Stimulated activated naive CD4-positive, alpha-beta T cell (primary cell): Measurements from ENCODE around the gene ARL11.
A peak's percentile ranks its signal among the peaks of the same experiment; 100 is the strongest.

ENCODE experiments used
- DNase-seq, 6 experiments: peaks; one replicate each; lab custom pipeline; 2025; lab: John Stamatoyannopoulos, UW

ARL11 gene

DNA sequence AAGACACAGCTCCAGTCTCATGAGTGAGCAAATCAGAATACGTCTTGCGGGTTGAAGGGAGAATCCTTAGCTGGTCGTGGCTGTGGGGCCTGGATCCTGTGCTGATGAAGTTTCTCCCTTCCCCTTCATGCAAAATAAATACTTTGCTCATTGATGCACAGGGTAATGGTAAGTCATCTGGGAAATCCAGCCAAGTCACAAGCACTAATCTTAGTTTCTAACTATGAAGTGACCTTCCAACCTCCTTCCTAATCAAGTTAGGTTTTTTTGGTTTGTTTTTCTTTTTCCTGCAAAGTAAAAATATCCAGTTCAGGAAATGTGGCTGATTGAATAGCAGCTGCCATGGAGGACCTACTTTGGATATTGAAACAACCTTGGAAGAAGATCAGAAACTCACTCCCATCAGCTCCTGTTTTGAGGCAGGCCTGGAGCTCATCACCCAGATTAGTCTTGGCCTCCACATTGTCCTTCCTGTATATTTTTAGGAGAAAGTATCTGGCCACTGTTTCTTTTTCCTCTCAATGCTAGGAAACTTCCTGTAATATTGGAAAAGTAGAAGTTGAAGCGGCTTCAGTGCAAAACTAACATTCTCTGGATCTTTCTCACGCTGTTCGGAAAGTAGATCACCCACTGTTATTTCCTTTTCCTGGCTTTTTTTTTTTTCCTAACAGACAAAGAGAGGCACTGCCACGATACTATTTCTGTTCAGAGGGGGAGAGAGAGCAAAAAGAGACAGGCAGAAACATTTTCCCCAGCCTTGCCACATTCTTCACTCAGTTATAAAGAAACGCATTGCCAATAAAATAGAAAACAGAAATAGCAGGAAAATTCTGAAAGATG lies 12.3 kb upstream of the ARL11 start:
- no peak for DNase-seq

- DNase-seq: no peak
These were observed 11.6 kb upstream of the ARL11 start for GRCh38 chr13:49616676-49617065.

DNA sequence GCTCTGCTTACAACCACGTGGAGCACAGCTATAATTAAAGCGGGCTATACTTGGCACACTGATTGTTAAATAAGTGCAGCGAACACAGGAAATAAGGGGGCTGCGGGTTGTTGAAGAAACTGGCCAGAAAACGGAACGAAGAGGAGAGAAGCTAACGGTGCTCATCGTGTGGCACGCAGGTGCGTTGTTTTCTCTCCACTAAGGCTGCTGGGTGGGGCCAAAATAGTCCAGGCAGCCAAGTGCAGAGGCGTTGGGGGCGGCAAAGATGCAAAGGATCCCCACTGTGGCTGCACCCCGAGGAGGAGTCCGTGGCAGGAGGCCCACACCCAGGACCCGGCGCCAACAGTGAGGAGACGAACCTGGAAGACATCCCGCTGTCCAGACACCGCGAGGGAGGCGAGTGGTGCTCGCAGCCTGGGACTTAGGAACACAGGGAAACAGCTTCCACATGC lies 8.1 kb upstream of the ARL11 start:
- no peak for DNase-seq

GRCh38 chr13:49622174-49622946 lies 5.9 kb upstream of the ARL11 start:
- no peak for DNase-seq

- no peak for DNase-seq
These were observed 4.1 kb upstream of the ARL11 start for GRCh38 chr13:49624229-49624628.

GRCh38 chr13:49625392-49626079 lies 2.8 kb upstream of the ARL11 start:
- no peak for DNase-seq

GRCh38 chr13:49629196-49629938 lies 1.1 kb downstream of the ARL11 start:
- no peak for DNase-seq

- DNase-seq: no peak
These were observed 1.6 kb downstream of the ARL11 start for GRCh38 chr13:49629947-49630346.

DNA sequence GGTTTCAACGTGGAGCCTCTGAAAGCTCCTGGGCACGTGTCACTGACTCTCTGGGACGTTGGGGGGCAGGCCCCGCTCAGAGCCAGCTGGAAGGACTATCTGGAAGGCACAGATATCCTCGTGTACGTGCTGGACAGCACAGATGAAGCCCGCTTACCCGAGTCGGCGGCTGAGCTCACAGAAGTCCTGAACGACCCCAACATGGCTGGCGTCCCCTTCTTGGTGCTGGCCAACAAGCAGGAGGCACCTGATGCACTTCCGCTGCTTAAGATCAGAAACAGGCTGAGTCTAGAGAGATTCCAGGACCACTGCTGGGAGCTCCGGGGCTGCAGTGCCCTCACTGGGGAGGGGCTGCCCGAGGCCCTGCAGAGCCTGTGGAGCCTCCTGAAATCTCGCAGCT lies 2.3 kb downstream of the ARL11 start:
- DNase-seq: no peak

DNA sequence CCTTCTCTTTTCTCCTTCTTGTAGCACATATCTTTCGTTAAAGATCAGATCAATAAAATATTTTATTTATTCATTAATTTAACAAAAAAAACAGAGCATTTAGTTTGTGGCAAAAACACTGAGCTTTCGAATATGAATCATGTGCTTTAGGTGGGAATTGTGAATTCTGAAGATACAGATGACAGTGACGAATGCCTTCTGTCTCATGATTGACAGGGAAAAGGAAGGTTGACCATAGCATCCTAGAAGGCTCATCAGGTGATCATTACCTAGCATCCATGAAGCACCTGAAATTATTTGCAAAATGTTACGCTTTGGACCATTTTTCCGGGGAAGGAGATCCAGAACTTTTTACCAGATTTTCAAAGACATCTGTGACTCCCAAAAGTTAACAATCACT lies 3.8 kb downstream of the ARL11 start:
- DNase-seq: no peak

DNA sequence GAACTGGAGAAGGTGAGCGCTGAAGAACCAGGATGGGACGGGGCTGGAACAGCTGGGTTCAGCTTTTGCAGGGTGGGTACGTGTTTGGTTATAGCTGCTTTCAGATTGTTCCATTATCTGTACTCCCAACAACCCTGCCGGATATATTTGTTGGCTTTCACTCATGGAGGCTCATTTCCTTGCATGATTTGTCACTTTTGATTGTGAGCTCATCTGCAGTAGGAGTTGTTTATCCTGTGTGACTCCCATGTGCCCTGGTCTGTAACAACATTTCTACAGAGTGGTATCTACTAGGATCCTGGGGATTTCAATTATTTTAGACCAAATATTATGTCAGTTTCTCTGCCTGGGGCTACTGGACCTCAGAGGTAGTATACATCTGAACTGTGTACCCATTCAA lies 5.4 kb downstream of the ARL11 start:
- DNase-seq: no peak

- peak in 5 of 6 experiments; percentile 18 to 65 (median 46) for DNase-seq
These were observed 7.5 kb downstream of the ARL11 start for GRCh38 chr13:49635599-49636433.

DNA sequence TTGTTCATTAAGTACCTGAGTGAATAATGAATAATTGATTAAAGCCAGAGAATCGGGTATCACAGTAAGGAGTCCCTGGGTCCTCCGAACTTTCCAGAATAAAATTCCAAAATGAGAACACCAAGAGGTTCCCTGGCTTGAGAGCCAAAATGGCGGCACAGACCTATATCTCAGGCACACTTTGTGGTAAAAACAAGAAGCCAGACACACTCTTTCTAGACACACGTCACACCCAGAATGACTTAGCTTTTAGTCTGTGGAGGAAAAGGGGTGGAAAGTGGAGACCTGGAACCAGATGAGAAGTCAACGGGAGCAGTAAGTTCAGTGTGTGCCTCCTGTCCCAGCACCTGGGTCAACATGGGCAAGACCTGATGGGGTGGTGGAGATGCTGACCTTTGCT lies 8.4 kb downstream of the ARL11 start:
- no peak for DNase-seq

GRCh38 chr13:49638030-49638743 lies 9.9 kb downstream of the ARL11 start:
- no peak for DNase-seq

DNA sequence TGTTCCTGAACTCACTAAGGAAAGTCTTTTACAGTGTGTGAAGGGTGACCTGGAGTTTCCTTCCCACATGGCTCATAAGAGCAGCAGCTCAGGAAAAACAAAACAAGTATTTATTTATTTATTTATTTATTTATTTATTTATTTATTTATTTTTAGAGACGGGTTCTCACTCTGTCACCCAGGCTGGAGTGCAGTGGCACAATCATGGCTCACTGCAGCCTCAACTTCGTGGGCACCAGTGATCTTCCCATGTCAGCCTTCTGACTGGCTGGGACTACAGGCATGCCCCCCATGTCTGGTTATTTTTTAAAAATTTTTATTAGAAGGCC lies 10.4 kb downstream of the ARL11 start:
- DNase-seq: no peak

- no peak for DNase-seq
These were observed 13.5 kb downstream of the ARL11 start for GRCh38 chr13:49641801-49642291.

DNA sequence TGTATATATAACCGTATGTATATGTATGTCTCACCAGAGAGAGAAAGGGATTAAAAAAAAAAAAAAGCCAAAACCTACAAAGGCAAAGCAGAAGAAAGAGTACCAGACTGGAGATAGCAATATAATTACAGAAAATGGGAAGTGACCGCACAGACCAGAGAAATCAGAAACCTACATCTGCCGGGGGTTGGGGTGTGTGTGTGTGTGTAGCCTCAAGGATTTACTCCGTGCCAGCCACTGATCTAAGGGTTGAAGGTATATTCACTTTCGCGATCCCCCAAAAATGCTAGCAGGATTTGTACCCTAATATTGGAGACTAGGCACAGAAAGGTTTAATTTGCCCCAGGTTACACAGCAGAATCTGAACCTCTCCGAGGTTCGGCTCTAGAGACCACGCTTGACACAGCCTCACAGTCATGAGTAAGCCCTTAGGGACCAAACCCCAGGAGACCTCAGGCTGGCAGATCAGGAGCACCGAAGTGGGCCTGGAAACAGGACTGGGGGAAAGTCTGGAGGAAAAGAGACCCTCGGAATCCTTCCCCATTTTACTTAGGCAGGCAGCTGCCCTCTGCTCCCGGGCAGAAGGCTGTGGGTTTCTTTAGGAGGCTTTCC lies 14.8 kb downstream of the ARL11 start:
- DNase-seq: no peak

- peak in 4 of 6 experiments; percentile 1 to 20 (median 4) for DNase-seq
These were observed 17.1 kb downstream of the ARL11 start for GRCh38 chr13:49645451-49645850.

GRCh38 chr13:49646688-49647087 lies 18.4 kb downstream of the ARL11 start:
- DNase-seq: no peak
